ENCODE measurements around the gene XPR1.

XPR1 gene

DNA sequence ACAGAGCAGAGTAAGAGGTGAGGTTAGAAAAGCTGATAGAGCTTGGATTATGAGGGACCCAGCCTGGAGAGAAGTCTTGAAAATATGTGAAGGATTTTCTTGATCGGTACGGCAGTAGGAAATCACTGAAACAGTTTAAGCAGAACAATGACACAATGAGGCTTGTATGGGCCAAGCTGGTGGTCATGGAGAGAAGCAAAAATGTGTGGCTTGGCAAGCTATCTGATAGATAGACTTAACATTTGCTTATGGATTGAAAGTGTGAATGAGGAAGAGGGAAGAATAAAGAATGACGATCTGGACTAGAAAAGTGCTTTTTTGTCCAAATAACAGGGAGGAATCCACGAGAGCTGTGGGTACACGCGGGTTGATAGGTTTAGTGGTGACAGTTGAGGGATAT lies 15.4 kb upstream of the XPR1 start:
- TF ChIP-seq, protein P1, sequence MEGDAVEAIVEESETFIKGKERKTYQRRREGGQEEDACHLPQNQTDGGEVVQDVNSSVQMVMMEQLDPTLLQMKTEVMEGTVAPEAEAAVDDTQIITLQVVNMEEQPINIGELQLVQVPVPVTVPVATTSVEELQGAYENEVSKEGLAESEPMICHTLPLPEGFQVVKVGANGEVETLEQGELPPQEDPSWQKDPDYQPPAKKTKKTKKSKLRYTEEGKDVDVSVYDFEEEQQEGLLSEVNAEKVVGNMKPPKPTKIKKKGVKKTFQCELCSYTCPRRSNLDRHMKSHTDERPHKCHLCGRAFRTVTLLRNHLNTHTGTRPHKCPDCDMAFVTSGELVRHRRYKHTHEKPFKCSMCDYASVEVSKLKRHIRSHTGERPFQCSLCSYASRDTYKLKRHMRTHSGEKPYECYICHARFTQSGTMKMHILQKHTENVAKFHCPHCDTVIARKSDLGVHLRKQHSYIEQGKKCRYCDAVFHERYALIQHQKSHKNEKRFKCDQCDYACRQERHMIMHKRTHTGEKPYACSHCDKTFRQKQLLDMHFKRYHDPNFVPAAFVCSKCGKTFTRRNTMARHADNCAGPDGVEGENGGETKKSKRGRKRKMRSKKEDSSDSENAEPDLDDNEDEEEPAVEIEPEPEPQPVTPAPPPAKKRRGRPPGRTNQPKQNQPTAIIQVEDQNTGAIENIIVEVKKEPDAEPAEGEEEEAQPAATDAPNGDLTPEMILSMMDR (IDR thresholded peaks at IDR 0.05; ENCODE audit: low read depth, low read length), result no peak
- DNase-seq, result no peak
- Histone ChIP-seq H3K4me1 (peaks cover 18% of the 10 kb centered on the region), H3K9me3 (no peaks in the 10 kb centered on the region), H3K27me3 (no peaks in the 10 kb centered on the region), H3K4me3 (ENCODE audit: low read depth, low read length) (no peak overlapping the region), H3K36me3 (no peaks in the 10 kb centered on the region)

DNA sequence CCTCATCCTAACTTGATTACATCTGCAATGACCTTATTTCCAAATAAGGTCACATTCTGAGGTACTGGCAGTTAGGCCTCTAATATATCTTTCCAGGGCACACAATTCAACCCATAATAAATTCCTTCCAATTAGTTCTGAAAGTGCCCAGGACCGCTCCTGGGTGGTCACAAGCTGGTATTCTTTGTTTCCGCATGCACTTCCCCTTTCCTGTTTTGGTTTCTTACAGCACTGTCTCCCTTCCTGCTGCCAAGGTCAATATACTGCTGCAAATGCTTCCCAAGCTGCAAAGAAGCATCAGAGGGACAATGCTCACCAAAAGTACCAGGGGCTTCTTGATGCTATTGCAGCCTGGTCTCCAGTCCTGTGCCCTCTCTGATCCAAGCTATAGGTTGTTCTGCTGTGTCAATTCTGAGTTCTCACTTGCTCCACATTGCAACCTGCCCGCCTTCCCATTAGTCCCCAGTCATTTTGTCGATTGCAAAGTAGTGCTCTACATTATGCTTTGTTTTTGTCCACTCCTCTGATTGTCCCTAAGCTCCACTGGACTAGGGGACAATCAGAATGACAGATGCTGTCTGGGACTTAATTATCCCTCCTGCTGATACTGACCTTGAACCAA lies 13.9 kb upstream of the XPR1 start:
- Histone ChIP-seq H3K4me1 (peaks cover 13% of the 10 kb centered on the region), H3K9me3 (no peaks in the 10 kb centered on the region), H3K36me3 (no peaks in the 10 kb centered on the region), H3K27me3 (no peaks in the 10 kb centered on the region), H3K4me3 (ENCODE audit: low read depth, low read length) (no peak overlapping the region)
- TF ChIP-seq, protein P1 (IDR thresholded peaks at IDR 0.05; ENCODE audit: low read depth, low read length), result no peak
- no peak for DNase-seq

DNA sequence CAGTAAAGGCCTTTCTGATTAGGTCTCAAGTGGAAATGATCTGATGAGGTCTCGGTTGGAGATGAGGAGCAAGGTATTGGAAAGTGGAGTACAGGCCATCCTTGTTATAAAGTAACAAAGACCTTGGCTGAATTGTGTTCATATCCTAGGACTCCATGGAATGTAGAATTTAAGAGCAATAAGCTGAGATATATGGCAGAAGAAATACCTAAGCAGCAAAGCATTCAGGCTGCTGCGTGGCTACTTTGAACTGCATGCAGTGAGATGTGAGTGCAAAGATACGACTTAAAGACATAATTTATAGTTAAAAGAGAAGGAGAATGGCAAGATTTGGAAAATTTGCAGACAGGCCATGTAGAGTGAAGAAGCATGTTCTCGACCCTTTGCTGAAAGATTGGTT lies 11.2 kb upstream of the XPR1 start:
- TF ChIP-seq, protein P1 (IDR thresholded peaks at IDR 0.05; ENCODE audit: low read depth, low read length), result no peak
- peaks cover under 1% of the 10 kb centered on the region; the same call in 1 of the 2 replicates for H3K4me1 ChIP-seq
- H3K27me3 ChIP-seq, result no peaks in the 10 kb centered on the region
- DNase-seq, result no peak
- H3K9me3 ChIP-seq, result no peaks in the 10 kb centered on the region; the same call in 1 of the 2 replicates
- no peak overlapping the region for H3K4me3 ChIP-seq (ENCODE audit: low read depth, low read length)
- H3K36me3 ChIP-seq, result no peaks in the 10 kb centered on the region

DNA sequence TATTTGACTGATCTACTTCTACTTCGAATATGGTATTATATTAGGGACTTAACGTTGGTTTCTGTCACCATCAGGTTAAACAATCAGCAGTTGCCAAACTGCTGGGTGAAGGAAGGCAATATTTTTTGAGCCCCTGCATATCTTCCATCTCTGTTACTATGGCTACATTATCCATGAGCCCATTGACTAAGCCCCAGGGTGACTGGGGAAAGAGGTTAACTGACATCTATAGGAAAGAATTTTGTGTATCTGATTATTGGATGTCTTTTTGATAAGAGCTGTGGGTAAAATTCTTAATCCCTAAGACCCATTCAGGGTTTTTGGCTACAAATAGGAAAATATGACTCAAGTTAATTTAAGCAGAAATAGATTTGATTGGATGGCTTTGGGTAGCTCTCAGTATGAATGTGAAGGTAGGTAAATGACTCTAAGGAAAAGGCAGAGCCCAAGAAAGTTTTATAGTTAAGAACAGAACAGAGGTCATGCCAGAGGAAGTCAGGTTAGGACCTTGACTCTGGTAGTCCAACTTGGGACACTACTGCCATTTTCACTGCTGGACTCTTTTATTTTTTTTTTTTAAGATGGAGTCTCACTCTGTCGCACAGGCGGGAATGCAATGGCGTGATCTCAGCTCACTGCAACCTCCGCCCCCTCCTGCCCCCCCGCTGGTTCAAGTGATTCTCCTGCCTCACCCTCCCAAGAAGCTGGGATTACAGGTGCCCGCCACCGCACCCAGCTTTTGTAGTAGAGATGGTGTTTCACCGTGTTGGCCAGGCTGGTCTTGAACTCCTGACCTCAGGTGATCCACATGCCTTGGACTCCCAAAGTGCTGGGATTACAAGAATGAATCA lies 8.9 kb upstream of the XPR1 start:
- H3K27me3 ChIP-seq, result no peaks in the 10 kb centered on the region
- no peaks in the 10 kb centered on the region for H3K36me3 ChIP-seq
- H3K9me3 ChIP-seq, result no peaks in the 10 kb centered on the region; the same call in 1 of the 2 replicates
- TF ChIP-seq, protein P1 (IDR thresholded peaks at IDR 0.05; ENCODE audit: low read depth, low read length), result no peak
- DNase-seq, result no peak
- no peaks in the 10 kb centered on the region for H3K4me1 ChIP-seq
- no peak overlapping the region for H3K4me3 ChIP-seq (ENCODE audit: low read depth, low read length)

DNA sequence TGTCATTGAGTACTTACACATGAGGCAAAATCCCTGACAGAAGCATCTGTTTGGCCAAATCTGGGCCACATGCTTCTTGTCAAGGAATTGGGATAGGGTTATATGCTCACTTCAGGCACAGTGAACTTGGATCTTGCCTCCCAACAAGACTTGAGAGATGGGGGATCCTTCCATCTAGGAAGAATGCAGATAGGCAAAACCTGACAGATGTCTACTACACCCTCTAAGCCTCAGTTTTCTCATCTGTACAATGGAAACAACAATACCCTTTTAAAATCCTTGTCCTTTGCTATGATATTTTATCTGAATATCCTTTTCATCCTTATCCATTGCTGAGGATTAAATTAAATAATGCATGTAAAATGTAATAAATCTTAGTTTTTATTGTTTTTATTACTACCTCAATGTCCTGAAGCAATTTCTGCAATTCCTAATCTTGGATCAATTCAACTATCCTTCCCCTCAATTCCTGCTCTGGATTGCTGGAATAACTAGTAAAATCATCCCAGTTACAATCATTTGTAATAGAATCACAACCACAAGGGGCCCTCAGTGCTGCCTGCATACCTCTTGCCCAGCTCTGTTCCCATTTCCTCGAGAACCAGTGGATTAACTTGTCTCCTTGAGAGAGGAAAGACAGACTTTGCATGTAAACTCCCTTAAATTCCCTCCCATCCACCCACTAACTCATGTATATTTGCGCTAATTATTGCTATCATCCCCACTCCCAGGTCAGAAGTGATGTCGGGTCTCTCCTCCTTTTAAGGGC lies 8.1 kb upstream of the XPR1 start:
- Histone ChIP-seq H3K4me1 (no peaks in the 10 kb centered on the region), H3K9me3 (no peaks in the 10 kb centered on the region; the same call in 1 of the 2 replicates), H3K4me3 (ENCODE audit: low read depth, low read length) (no peak overlapping the region), H3K27me3 (no peaks in the 10 kb centered on the region), H3K36me3 (no peaks in the 10 kb centered on the region)
- no peak for DNase-seq
- TF ChIP-seq, protein P1 (IDR thresholded peaks at IDR 0.05; ENCODE audit: low read depth, low read length), result peak; percentile 45; the same call in 1 of the 2 replicates

All from BE2C (cell line).